Renal pelvis (tissue), 12 donors: ENCODE measurements around the gene CPLX3. TPM values are rescaled to one million over a fixed set of nuclear protein-coding genes. Genes with fewer than 3 reads are reported as not detected.
"Not testable (repeated sequence)": the region's sequence is repeated elsewhere in the genome, so short reads cannot be mapped to it uniquely, and the experiment has no call there.

ENCODE experiments used
- DNase-seq: peaks from one replicate; pipeline ENCODE4 v3.0.0-alpha.2; 2013
- long read RNA-seq, 16 experiments: transcript quantifications; one replicate each; lab custom pipeline, GENCODE V29; 2026
- polyA plus RNA-seq, 3 donors: library from polyadenylated mRNA; unstranded; fragments of 120-200 nt; gene quantifications; one replicate each; pipeline ENCODE4 v1.2.1, GENCODE V29; 2013; ENCODE audit not compliant: insufficient read length in 3 of 3

CPLX3 gene
- polyA plus RNA-seq: under 1 TPM in 2 of 3 donors, not detected in 1; 0.08 to 0.09 TPM
- long read RNA-seq, donor 1: 0 reads
- long read RNA-seq, donor 2: 0 reads
- long read RNA-seq, donor 3: 0 reads
- long read RNA-seq, donor 4: 0 reads
- long read RNA-seq, donor 5: 0 reads
- long read RNA-seq, donor 6: 0 reads
- long read RNA-seq, donor 7: 0 reads
- long read RNA-seq, donor 8: 0 reads
- long read RNA-seq, donor 9: 0 reads
- long read RNA-seq, donor 10: 0 reads
- long read RNA-seq, donor 11: 0 reads
- long read RNA-seq, donor 12: 0 reads
- long read RNA-seq, donor 13: 0 reads
- long read RNA-seq, donor 14: 0 reads
- long read RNA-seq, donor 15: 0 reads
- long read RNA-seq, donor 16: 0 reads

GRCh38 chr15:74826364-74826819, at the start of gene CPLX3:
Gene CPLX3 (plus strand): TSS chr15:74826627. CDS start chr15:74826704, 77 bp downstream.
- peak; percentile 53 for DNase-seq

- DNase-seq: no peak
These were observed 49.3 kb upstream of the CPLX3 start for GRCh38 chr15:74776821-74777768.

- DNase-seq: no peak
These were observed 48.4 kb upstream of the CPLX3 start for GRCh38 chr15:74777769-74778598.

- no peak for DNase-seq
These were observed 47.8 kb upstream of the CPLX3 start for GRCh38 chr15:74778599-74778970.

- no peak for DNase-seq
These were observed 47.2 kb upstream of the CPLX3 start for GRCh38 chr15:74779162-74779648.

- no peak for DNase-seq
These were observed 45.6 kb upstream of the CPLX3 start for GRCh38 chr15:74780523-74781430.

- peak; percentile 69 for DNase-seq
These were observed 44.8 kb upstream of the CPLX3 start, which contains the start of gene CSK for GRCh38 chr15:74781431-74782258. Gene CSK (plus strand): TSS chr15:74782080. CDS start chr15:74798298, 16,218 bp downstream.

- DNase-seq: no peak
These were observed 44.0 kb upstream of the CPLX3 start for GRCh38 chr15:74782259-74783071.

- DNase-seq: no peak
These were observed 43.2 kb upstream of the CPLX3 start for GRCh38 chr15:74783072-74783807.

- no peak for DNase-seq
These were observed 42.6 kb upstream of the CPLX3 start for GRCh38 chr15:74783808-74784175.

- DNase-seq: no peak
These were observed 41.8 kb upstream of the CPLX3 start for GRCh38 chr15:74784426-74785193.

- DNase-seq: no peak
These were observed 41.0 kb upstream of the CPLX3 start for GRCh38 chr15:74785194-74786032.

- not testable (repeated sequence) for DNase-seq
These were observed 40.3 kb upstream of the CPLX3 start for GRCh38 chr15:74786081-74786480.

GRCh38 chr15:74786551-74787165, 39.8 kb upstream of the CPLX3 start:
- DNase-seq: no peak

- no peak for DNase-seq
These were observed 39.0 kb upstream of the CPLX3 start for GRCh38 chr15:74787251-74788041.
